ENCODE results near the gene KCNIP3.

The KCNIP3 gene

GRCh38 chr2:95318431-95319220, 21.5 kb downstream of the KCNIP3 start:
- no peak overlapping the region for H4K8ac ChIP-seq (ENCODE audit: low read length)
- H3K4me1 ChIP-seq (ENCODE audit: control insufficient read depth, insufficient read depth, low read depth, low read length), result peaks cover 58% of the 10 kb centered on the region
- no peak overlapping the region for H3K14ac ChIP-seq (ENCODE audit: low read length in 2 of 2)
- peak overlapping the region; percentile 21 for H2BK5ac ChIP-seq (ENCODE audit: low read depth, low read length, poor library complexity, severe bottlenecking)
- H2BK15ac ChIP-seq (ENCODE audit: low read depth, poor library complexity, severe bottlenecking), result no peak overlapping the region
- no peak overlapping the region for H3K27ac ChIP-seq (ENCODE audit: low read length, poor library complexity, severe bottlenecking)
- no peak overlapping the region for H3K23ac ChIP-seq (ENCODE audit: low read length in 2 of 2)
- no peak overlapping the region for H3K9ac ChIP-seq (ENCODE audit: low read length)
- no peak overlapping the region for H4K91ac ChIP-seq (ENCODE audit: low read length)
- H3K4me2 ChIP-seq (ENCODE audit: low read length, poor library complexity, severe bottlenecking), result no peak overlapping the region
- no peaks in the 10 kb centered on the region for H3K36me3 ChIP-seq (ENCODE audit: control insufficient read depth in 1 of 2, insufficient read depth in 2 of 2, low read depth in 1 of 2, low read length in 2 of 2)
- no peaks in the 10 kb centered on the region for H3K9me3 ChIP-seq (ENCODE audit: control insufficient read depth, low read length)
- H3K18ac ChIP-seq (ENCODE audit: low read depth in 1 of 2, low read length in 2 of 2), result no peak overlapping the region
- H3K4me3 ChIP-seq (ENCODE audit: insufficient read depth in 1 of 2, low read depth in 1 of 2, low read length in 2 of 2), result no peak overlapping the region
- H3K4ac ChIP-seq (ENCODE audit: low read depth in 1 of 2, low read length in 2 of 2), result no peak overlapping the region
- H2BK120ac ChIP-seq (ENCODE audit: low read depth, low read length), result no peak overlapping the region
- peaks cover 0 to 33% of the 10 kb centered on the region in 2 experiments for H3K27me3 ChIP-seq (ENCODE audit: control insufficient read depth in 1 of 2, insufficient read depth in 1 of 2, low read length in 2 of 2)
- 80% methylated on average over 12 of the region's 13 CpGs for WGBS
- no peak for DNase-seq
- H3K79me1 ChIP-seq (replicated peaks; ENCODE audit: low read length, poor library complexity, severe bottlenecking), result no peaks in the 10 kb centered on the region
- H2AK5ac ChIP-seq (ENCODE audit: low read length, severe bottlenecking), result peak overlapping the region; percentile 45
- H2BK12ac ChIP-seq (ENCODE audit: low read length in 2 of 2), result no peak overlapping the region
- H2AFZ ChIP-seq (ENCODE audit: low read depth, low read length), result no peak overlapping the region

DNA sequence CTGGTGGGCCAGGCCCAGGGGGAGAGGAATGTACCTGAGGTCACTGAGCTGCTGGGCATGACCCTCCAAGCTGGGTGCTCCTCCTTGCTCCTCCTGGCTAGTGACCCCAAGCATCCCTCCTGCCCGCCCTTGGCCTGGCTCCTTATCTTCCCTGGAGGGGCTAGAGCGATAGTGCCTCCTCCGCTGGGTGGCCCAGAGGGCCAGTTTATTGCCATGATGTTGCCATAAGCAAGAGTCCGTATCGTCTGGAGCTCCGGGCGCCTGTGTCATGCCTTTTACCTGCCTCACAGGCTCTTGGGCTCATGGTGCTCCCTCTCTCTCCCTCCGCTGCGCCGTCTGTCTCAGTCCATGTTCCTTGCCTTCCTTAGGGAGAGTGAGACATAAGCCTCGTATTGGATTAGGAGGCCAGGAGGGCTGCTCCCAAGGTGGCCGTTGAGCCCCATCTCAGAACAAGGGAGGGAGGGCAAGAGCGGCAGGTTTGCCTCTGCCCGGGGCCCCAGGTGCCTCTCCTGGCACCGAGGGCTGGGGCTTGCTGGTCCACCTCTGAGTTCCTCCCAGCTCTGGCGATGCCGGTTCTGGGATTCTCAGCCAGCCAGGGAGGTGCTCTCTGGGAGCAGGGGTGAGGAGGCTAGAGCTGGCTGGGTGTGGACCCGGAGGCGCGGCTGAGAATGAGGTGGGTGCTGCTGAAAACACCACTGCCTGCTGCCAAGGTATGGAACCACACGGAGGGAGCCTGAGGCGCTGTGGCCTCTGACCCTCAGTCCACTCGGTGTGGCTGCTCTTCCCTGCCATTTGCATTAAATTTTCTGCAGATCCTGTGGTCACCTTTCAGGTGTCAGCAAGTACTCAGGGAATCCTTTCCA, 22.6 kb downstream of the KCNIP3 start:
- no peaks in the 10 kb centered on the region for H3K36me3 ChIP-seq (ENCODE audit: control insufficient read depth in 1 of 2, insufficient read depth in 2 of 2, low read depth in 1 of 2, low read length in 2 of 2)
- H2AFZ ChIP-seq (ENCODE audit: low read depth, low read length), result no peak overlapping the region
- H4K91ac ChIP-seq (ENCODE audit: low read length), result no peak overlapping the region
- H3K23ac ChIP-seq (ENCODE audit: low read length in 2 of 2), result no peak overlapping the region
- H3K4ac ChIP-seq (ENCODE audit: low read depth in 1 of 2, low read length in 2 of 2), result no peak overlapping the region
- H3K4me1 ChIP-seq (ENCODE audit: control insufficient read depth, insufficient read depth, low read depth, low read length), result peaks cover 50% of the 10 kb centered on the region
- H3K79me1 ChIP-seq (replicated peaks; ENCODE audit: low read length, poor library complexity, severe bottlenecking), result no peaks in the 10 kb centered on the region
- no peak overlapping the region for H3K4me2 ChIP-seq (ENCODE audit: low read length, poor library complexity, severe bottlenecking)
- no peak overlapping the region for H2BK5ac ChIP-seq (ENCODE audit: low read depth, low read length, poor library complexity, severe bottlenecking)
- H2BK12ac ChIP-seq (ENCODE audit: low read length in 2 of 2), result no peak overlapping the region
- H4K8ac ChIP-seq (ENCODE audit: low read length), result no peak overlapping the region
- H3K4me3 ChIP-seq (ENCODE audit: insufficient read depth in 1 of 2, low read depth in 1 of 2, low read length in 2 of 2), result no peak overlapping the region
- 88% methylated on average over 23 of the region's 23 CpGs for WGBS
- no peak overlapping the region for H3K27ac ChIP-seq (ENCODE audit: low read length, poor library complexity, severe bottlenecking)
- peaks cover 0 to 22% of the 10 kb centered on the region in 2 experiments for H3K27me3 ChIP-seq (ENCODE audit: control insufficient read depth in 1 of 2, insufficient read depth in 1 of 2, low read length in 2 of 2)
- H2BK15ac ChIP-seq (ENCODE audit: low read depth, poor library complexity, severe bottlenecking), result no peak overlapping the region
- no peak overlapping the region for H3K9ac ChIP-seq (ENCODE audit: low read length)
- H2AK5ac ChIP-seq (ENCODE audit: low read length, severe bottlenecking), result peak overlapping the region; percentile 73
- no peak overlapping the region for H3K14ac ChIP-seq (ENCODE audit: low read length in 2 of 2)
- H3K18ac ChIP-seq (ENCODE audit: low read depth in 1 of 2, low read length in 2 of 2), result no peak overlapping the region
- no peaks in the 10 kb centered on the region for H3K9me3 ChIP-seq (ENCODE audit: control insufficient read depth, low read length)
- DNase-seq, result no peak
- no peak overlapping the region for H2BK120ac ChIP-seq (ENCODE audit: low read depth, low read length)

DNA sequence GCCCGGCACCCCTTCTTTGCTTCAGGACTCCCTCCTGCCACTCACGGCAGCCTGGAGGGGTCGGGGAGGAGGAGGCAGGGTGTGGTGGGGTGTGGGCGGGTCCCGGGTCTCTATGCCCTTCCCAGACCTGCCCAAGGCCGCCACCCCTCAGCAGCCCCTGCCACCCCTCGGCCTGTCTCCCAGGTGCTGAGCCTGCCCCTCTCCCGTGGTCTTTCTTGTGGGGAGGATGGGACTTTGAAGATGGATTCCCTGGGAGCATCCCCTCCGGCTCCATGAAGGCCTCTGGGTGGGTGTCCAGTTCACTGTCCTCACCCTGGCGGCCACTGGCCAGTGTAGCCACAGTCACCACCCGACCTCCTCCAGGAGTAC, 23.2 kb downstream of the KCNIP3 start:
- no peak for DNase-seq
- H3K4ac ChIP-seq (ENCODE audit: low read depth in 1 of 2, low read length in 2 of 2), result no peak overlapping the region
- H2AK5ac ChIP-seq (ENCODE audit: low read length, severe bottlenecking), result peak overlapping the region; percentile 10
- H3K27me3 ChIP-seq (ENCODE audit: control insufficient read depth in 1 of 2, insufficient read depth in 1 of 2, low read length in 2 of 2), result peaks cover 0 to 16% of the 10 kb centered on the region in 2 experiments
- no peak overlapping the region for H3K18ac ChIP-seq (ENCODE audit: low read depth in 1 of 2, low read length in 2 of 2)
- H4K8ac ChIP-seq (ENCODE audit: low read length), result no peak overlapping the region
- no peak overlapping the region for H2BK15ac ChIP-seq (ENCODE audit: low read depth, poor library complexity, severe bottlenecking)
- H3K79me1 ChIP-seq (replicated peaks; ENCODE audit: low read length, poor library complexity, severe bottlenecking), result no peaks in the 10 kb centered on the region
- H2BK5ac ChIP-seq (ENCODE audit: low read depth, low read length, poor library complexity, severe bottlenecking), result no peak overlapping the region
- H2AFZ ChIP-seq (ENCODE audit: low read depth, low read length), result no peak overlapping the region
- no peak overlapping the region for H3K14ac ChIP-seq (ENCODE audit: low read length in 2 of 2)
- H3K9me3 ChIP-seq (ENCODE audit: control insufficient read depth, low read length), result no peaks in the 10 kb centered on the region
- no peak overlapping the region for H2BK12ac ChIP-seq (ENCODE audit: low read length in 2 of 2)
- no peak overlapping the region for H4K91ac ChIP-seq (ENCODE audit: low read length)
- WGBS, result 82% methylated on average over 6 of the region's 11 CpGs
- H3K23ac ChIP-seq (ENCODE audit: low read length in 2 of 2), result no peak overlapping the region
- no peak overlapping the region for H3K4me3 ChIP-seq (ENCODE audit: insufficient read depth in 1 of 2, low read depth in 1 of 2, low read length in 2 of 2)
- H3K27ac ChIP-seq (ENCODE audit: low read length, poor library complexity, severe bottlenecking), result no peak overlapping the region
- no peak overlapping the region for H2BK120ac ChIP-seq (ENCODE audit: low read depth, low read length)
- H3K4me2 ChIP-seq (ENCODE audit: low read length, poor library complexity, severe bottlenecking), result no peak overlapping the region
- H3K36me3 ChIP-seq (ENCODE audit: control insufficient read depth in 1 of 2, insufficient read depth in 2 of 2, low read depth in 1 of 2, low read length in 2 of 2), result no peaks in the 10 kb centered on the region
- no peak overlapping the region for H3K9ac ChIP-seq (ENCODE audit: low read length)
- peaks cover 44% of the 10 kb centered on the region for H3K4me1 ChIP-seq (ENCODE audit: control insufficient read depth, insufficient read depth, low read depth, low read length)
